GM10248 (cell line): Measurements from ENCODE around the gene RDH8.
"Not testable (repeated sequence)": the region's sequence is repeated elsewhere in the genome, so short reads cannot be mapped to it uniquely, and the experiment has no call there.

Experiments
- CTCF ChIA-PET: fragments of 300-600 bp; sonication (Branson Sonifier 250); formaldehyde crosslinking; extraction: SDS; loops from one replicate; lab custom pipeline; 2021; ENCODE audit warnings: antibody characterized with exemption; lab: Yijun Ruan, JAX
- POLR2A ChIA-PET: fragments of 350-650 bp; sonication (Branson Sonifier 250); formaldehyde crosslinking; extraction: SDS; loops from one replicate; lab custom pipeline; 2020; ENCODE audit warnings: antibody characterized with exemption; lab: Yijun Ruan, JAX
- DNase-seq: peaks from one replicate; pipeline ENCODE4 v3.0.0; 2012; ENCODE audit errors: extremely low spot score
- CTCF ChIP-seq: IDR thresholded peaks from 2 replicates; pipeline ENCODE4 v1.5.1; 2012; ENCODE audit warnings: mild to moderate bottlenecking, low read depth; ENCODE audit errors: extremely low read depth, missing control alignments, control extremely low read depth

RDH8 gene

DNA sequence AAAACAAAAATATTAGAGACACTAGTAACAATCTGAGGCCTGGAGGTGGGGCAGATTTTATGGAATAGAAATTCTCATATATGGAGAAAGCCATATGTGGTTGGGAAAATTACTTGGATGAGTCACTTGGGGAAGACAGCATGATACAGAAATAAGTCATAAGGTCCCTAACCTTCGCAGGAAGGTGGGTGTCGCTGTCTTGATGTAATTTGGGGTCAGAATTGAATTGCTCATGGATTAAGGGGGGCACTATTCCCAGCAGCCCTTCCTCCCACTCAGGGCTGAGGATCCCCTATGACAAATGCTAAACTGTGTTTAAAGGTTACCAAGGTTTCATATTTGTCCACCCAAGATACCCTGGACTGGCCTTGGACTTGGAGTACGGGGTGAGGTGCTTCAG, 5.0 kb downstream of the RDH8 start:
- DNase-seq, result no peak
- CTCF ChIA-PET, result interaction anchor here (1.6 to 3.2 kb wide), 3 partner anchors 10 to 18 kb away, joined by 3 to 19 read pairs (median 6); no protein-coding TSS in a partner anchor
- TF ChIP-seq CTCF, result no peak
- POLR2A ChIA-PET, result no interaction called here

DNA sequence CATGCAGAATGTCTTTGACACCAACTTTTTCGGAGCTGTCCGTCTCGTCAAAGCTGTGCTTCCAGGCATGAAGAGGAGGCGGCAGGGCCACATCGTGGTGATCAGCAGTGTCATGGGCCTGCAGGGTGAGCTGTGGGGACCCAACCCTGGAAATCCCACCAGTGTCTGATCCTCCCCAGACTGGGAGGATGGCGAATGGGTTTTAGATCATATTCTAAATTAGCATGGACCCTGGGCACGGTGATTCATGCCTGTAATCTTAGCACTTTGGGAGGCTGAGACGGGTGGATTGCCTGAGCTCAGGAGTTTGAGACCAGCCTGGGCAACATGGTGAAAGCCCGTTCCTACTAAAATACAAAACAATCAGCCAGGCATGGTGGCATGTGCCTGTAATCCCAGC, 5.5 kb downstream of the RDH8 start:
- no peak for TF ChIP-seq CTCF
- ChIA-PET POLR2A (no interaction called here), CTCF (interaction anchor here (1.0 to 4.0 kb wide), 4 partner anchors 9 to 89 kb away, joined by 3 to 19 read pairs (median 10); no protein-coding TSS in a partner anchor)
- no peak for DNase-seq

DNA sequence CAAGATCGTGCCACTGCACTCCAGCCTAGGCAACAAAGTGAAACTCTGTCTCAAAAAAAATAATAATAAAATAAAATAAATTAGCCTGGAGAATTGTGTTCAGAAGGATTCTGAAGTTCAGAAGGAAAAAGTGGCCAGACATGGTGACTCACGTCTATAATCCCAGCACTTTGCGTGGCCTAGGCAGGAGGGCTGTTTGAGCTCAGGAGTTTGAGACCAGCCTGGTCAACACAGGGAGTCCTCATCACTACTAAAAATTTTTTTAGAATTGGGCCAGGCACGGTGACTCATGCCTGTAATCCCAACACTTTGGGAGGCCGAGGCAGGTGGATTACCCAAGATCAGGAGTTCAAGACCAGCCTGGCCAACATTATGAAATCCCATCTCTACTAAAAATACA, 6.0 kb downstream of the RDH8 start:
- ChIA-PET CTCF (interaction anchor here (1.0 to 4.0 kb wide), 4 partner anchors 9 to 90 kb away, joined by 3 to 19 read pairs (median 10); no protein-coding TSS in a partner anchor), POLR2A (no interaction called here)
- no peak for DNase-seq
- TF ChIP-seq CTCF, result no peak

- ChIA-PET POLR2A (no interaction called here), CTCF (interaction anchor here (1.2 to 4.0 kb wide), 3 partner anchors 21 to 816 kb away, joined by 3 to 16 read pairs (median 3); no protein-coding TSS in a partner anchor)
- TF ChIP-seq CTCF, result no peak
- DNase-seq, result no peak
Measured at GRCh38 chr19:10020851-10021250, 7.6 kb downstream of the RDH8 start.

DNA sequence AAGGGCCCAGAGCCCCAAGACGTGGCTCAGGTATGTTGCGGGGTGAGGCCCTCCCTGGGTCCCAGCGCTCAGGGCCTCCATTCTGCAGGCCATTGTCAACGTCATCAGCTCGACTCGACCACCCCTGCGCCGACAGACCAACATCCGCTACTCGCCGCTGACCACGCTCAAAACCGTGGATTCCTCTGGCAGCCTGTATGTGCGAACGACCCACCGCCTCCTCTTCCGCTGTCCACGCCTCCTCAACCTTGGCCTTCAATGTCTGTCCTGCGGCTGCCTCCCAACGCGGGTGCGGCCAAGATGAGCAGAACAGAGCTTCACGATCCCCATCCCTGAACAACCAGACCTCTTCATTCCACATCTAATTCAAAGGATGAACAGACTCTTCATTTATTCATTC, 8.2 kb downstream of the RDH8 start:
- TF ChIP-seq CTCF, result no peak
- no peak for DNase-seq
- CTCF ChIA-PET, result interaction anchor here (1.0 to 4.0 kb wide), 4 partner anchors 20 to 816 kb away, joined by 3 to 16 read pairs (median 3); no protein-coding TSS in a partner anchor
- POLR2A ChIA-PET, result interaction anchor here (0.7 kb wide), 1 partner anchor 21 kb away, joined by 4 read pairs; no protein-coding TSS in a partner anchor

- TF ChIP-seq CTCF, result no peak
- ChIA-PET CTCF (interaction anchor here (1.0 to 4.0 kb wide), 3 partner anchors 20 to 817 kb away, joined by 3 to 16 read pairs (median 3); no protein-coding TSS in a partner anchor), POLR2A (interaction anchor here (0.7 kb wide), 1 partner anchor 22 kb away, joined by 4 read pairs; no protein-coding TSS in a partner anchor)
- no peak for DNase-seq
Measured at GRCh38 chr19:10021863-10022262, 8.6 kb downstream of the RDH8 start.

- CTCF ChIA-PET, result interaction anchor here (1.0 to 1.1 kb wide), 2 partner anchors 58 to 92 kb away, joined by 3 read pairs; no protein-coding TSS in a partner anchor
- POLR2A ChIA-PET, result not testable (repeated sequence)
Measured at GRCh38 chr19:10023096-10023495, 9.8 kb downstream of the RDH8 start.

More at GRCh38 chr19:10023096-10023495, 9.8 kb downstream of the RDH8 start:
- DNase-seq, result not testable (repeated sequence)
